NCI-H146 treated with DMSO at 0.1 percent for 48 hours (cell line): ENCODE measurements around the gene ADIPOR2.

Experiments used
- DNase-seq: peaks from one replicate; lab custom pipeline; 2025; ENCODE audit not compliant: unreplicated experiment; lab: John Stamatoyannopoulos, UW

The ADIPOR2 gene, protein sequence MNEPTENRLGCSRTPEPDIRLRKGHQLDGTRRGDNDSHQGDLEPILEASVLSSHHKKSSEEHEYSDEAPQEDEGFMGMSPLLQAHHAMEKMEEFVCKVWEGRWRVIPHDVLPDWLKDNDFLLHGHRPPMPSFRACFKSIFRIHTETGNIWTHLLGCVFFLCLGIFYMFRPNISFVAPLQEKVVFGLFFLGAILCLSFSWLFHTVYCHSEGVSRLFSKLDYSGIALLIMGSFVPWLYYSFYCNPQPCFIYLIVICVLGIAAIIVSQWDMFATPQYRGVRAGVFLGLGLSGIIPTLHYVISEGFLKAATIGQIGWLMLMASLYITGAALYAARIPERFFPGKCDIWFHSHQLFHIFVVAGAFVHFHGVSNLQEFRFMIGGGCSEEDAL

DNA sequence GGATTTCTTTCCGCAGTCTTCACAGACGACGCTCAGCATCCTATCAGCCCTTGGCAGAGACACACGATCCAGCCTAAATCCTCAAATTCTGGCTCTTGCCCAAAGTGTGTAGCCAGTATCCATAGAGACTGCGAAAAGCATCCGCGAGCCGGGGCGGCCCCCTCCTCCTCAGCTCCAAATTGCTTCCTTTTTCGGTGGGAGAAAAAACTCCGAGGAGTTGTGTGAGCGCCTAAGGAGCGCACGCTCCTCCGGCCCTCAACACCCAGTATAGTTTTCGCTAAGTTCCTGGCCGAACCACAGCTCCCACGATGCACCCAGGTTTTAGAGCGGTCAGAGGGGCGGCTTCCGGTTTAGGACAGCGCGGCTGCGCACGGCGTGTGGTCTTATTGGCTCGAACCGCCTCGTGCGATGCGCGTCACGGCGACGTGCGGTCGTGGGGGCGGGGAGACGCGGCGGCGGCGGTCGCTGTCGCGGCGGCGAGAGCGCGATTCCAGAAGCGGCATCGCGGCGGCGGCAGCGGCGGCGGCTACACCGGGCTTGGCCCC, at the start of gene ADIPOR2:
TSS of gene ADIPOR2 (plus strand) at position 493 of the 545 bp plus-strand sequence. CDS start 63,274 bp downstream, outside the sequence.
- peak; percentile 95 for DNase-seq

DNA sequence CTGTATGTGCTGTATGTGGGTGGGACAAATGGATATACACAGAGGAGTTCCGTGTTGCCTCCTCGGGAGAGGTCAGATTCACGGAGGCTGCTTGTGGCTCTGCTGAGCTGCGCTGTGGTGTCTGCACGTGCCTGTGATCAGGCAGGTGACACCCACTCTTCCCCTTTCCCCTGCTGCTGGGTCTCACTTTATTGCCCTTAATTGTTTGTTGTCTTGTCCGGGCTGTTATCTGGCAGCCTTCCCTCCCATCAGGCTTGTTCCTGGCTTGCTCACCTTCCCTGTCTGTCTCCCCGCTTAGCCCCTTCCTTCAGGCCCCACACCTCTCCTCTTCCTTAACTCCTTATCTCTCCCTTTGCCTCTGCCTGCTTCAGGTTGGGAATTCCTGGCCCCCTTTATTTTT, 48.4 kb upstream of the ADIPOR2 start:
- DNase-seq = no peak

DNA sequence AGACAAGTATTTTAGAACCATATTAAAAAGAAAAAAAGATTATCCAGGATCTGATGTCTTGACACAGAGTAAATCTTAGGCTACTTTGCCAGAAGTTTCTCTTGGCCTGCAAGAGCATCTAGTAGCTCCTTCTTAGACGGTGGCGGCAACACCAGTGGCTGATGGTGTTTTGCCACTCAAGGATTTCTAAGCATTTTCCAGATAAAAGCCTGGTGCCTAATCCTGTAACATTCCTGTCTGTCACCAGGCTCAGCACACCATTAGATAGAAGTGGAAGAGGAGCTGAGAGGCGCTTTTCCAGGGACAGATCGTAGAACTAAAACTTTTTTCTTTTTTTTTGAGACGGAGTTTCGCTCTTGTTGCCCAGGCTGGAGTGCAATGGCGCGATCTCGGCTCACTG, 47.8 kb upstream of the ADIPOR2 start:
- DNase-seq = no peak

GRCh38 chr12:1643905-1644533, 46.9 kb upstream of the ADIPOR2 start:
- DNase-seq = no peak

DNA sequence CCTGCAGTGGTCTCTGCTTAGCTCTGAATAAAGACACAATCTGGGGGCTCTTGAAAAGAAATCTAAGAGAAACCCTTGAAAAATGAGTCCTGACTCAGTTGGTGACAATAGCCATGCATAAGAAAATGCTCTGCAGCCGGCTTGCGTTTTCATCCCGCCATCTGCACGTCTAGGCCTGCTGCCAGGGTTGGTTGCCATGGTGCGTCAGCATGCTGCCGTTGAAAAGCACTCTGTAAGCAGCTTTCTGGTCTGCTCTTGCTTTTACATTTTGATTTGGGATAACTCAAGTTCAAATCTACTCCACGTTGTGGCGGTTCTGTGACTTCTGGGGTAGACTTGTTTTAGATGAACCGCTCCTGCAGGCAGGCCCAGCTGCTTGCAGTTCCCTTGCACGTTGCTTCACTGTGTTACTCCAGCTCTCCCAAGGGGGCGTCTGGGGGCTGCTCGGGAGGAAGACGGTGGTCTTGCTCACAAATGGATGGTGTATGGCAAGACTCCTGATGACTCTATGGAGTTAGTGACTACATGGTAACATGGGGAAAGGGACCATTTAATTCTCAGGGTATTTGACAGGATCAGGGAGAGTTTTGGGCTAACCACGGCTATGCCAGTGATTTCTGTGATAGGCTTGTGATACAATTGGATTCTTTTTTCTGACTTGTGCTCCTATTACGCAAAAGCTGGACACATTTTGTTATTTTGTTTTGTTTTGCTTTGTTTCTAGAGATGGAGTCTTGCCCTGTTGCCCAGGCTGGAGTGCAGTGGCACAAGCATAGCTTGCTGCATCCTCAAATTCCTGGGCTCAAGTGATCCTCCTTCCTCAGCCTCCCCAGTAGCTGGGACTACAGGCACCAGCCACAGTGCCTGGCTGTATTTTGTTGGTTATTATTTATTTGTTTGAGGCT, 46.1 kb upstream of the ADIPOR2 start:
- peak; percentile 36 for DNase-seq

DNA sequence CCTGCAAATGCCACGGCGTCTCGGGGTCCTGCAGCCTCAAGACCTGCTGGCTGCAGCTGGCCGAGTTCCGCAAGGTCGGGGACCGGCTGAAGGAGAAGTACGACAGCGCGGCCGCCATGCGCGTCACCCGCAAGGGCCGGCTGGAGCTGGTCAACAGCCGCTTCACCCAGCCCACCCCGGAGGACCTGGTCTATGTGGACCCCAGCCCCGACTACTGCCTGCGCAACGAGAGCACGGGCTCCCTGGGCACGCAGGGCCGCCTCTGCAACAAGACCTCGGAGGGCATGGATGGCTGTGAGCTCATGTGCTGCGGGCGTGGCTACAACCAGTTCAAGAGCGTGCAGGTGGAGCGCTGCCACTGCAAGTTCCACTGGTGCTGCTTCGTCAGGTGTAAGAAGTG, 45.1 kb upstream of the ADIPOR2 start:
- no peak for DNase-seq

DNA sequence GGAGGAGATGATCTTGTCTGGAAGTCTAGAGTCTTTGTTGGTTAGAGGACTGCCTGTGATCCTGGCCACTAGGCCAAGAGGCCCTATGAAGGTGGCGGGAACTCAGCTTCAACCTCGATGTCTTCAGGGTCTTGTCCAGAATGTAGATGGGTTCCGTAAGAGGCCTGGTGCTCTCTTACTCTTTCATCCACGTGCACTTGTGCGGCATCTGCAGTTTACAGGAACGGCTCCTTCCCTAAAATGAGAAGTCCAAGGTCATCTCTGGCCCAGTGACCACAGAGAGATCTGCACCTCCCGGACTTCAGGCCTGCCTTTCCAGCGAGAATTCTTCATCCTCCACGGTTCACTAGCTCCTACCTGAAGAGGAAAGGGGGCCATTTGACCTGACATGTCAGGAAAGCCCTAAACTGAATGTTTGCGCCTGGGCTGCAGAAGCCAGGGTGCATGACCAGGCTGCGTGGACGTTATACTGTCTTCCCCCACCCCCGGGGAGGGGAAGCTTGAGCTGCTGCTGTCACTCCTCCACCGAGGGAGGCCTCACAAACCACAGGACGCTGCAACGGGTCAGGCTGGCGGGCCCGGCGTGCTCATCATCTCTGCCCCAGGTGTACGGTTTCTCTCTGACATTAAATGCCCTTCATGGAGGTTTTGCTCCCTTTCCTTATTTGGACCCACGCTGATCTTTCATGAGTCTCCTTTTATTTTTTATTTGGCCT, 44.1 kb upstream of the ADIPOR2 start:
- no peak for DNase-seq

- no peak for DNase-seq
Measured at GRCh38 chr12:1647285-1647669, 43.6 kb upstream of the ADIPOR2 start.

DNA sequence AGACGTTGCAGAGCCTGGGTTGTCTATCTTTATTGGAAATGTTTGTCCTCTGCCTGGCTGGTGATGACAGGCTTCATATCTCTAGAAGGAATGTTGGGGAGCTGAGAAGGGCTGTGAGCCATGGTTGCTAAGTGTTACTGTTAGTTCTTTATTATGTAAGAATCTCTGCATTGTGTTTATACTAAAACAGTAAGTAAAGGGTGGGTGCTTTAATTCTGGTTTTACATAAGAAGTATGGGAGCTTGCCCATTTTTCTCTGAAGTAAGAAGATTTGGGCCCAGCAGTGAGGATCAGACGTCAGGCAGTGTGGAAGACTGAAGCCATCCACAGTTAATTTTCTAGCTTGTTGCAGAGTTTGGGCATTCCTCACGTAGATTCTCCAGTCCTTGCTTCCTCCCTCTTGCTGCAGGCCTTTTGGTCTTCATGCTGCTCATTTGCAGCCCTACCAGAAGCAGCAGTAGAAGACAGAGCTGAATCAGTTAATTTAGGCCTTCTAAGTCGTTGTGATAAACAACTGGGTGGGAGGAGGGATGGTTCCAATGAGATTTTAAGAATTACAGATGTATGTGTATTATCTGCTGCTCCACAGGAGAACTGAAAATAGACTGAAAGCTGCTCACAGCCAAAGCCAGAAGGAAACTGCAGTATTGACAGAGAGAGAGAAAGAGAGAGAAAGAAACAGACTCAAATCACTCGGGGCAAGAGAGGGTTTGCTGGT, 40.5 kb upstream of the ADIPOR2 start:
- DNase-seq = no peak

- no peak for DNase-seq
Measured at GRCh38 chr12:1650978-1651361, 39.9 kb upstream of the ADIPOR2 start.

- DNase-seq = no peak
Measured at GRCh38 chr12:1651946-1652345, 38.9 kb upstream of the ADIPOR2 start.

DNA sequence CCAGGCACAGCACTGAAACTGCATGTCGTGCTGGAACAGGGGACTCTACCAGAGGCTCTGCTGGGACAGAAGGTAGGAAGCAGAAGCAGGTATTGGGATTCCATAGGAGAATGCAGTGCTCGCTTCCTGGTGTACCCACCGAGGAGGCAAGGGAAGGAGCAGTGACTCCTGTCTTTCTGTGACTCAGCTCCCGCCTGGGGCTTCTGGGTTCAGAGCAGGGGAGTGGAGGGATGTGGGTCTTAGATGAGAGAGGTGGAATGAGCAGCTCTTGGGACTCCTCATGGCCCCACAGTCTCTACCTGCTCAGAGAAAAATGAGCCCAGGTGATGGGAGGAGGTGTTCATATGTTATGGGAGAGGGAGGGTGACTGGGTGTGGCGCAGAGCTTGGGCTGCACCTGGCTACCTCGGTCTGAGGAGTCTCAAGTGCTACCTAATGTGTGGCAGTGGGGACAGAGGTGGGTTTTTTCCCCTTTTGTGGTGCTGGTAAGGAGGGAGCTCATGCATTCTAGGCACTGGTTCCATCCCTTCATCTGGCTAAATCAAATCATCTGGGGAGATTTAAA, 35.6 kb upstream of the ADIPOR2 start:
- no peak for DNase-seq

GRCh38 chr12:1656902-1657301, 34.0 kb upstream of the ADIPOR2 start:
- no peak for DNase-seq

GRCh38 chr12:1657688-1658087, 33.2 kb upstream of the ADIPOR2 start:
- no peak for DNase-seq

DNA sequence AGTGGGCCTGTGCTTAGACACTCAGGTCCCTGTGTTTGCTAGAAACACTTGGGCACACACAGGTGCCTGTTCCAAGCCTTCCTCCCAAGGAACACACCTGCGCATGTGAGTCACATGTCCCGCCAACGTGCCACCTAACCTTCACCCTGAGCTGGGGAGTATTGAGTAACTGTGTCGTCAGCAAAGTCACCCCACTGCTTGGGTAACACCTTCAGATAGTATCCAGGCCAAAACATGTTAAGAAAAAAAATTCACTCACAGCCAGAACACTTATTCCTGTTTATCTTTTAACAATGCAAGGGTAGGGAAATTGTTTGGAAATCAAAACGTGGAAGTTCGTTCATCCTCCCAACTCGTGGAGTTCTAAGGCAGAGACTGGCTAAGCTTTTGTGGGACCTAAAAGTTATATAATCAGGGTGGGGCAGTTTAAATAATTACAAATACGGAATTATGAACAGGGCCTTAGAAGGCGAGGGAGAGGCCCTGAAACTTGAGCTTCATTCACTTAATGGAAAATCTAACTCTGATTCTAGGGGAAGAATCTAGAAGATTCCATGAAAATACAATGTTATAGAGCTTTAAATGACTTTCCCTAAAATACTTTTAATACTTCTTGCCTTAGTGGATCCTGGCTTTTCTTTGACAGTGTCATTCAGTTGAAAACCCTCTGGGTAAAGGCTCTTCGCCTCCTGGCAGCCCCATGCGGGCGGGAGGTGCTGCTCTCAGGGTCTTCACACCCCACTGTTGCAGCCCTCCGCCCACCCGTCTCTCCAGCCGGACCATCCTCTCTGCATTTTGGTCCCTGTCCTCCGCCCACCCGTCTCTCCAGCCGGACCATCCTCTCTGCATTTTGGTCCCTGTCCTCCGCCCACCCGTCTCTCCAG, 30.3 kb upstream of the ADIPOR2 start:
- DNase-seq = no peak

DNA sequence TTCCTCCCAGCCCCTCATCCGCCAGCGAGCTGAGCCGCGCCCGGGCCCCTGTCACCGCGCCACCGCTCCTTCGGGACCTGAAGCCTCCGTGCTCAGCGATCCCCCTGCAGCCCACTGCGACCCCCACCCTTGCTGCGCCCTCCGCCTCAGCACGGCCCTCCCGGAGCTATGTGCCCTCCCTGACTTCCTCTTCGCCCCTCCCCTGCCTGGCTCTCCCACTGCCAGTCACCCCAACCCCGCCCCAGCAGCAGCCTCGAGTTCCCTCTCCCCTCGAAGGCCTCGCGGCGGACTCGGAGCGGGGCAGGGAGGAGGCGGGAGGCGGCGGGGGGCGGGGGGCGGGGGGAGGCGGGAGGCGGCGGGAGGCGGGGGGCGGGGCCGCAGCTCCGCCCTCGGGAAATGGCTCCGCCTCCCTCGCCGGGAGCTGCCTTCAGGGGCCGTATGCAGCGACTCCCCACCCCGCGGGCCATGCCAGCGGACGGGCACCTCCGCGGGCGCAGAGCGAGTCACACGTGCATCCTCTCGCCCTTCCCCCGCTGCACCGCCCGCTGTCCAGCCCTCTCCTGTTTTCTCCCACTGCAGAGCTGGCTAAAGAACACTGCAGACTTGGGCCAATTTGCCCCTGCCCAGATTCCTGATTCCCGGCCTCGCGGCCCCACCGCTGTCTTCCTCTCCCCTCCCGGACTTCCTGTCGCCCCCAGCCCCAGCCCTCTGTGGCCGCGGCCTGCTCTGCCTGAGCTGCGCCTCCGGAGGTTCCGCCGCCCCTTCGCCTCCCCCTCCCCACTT, 29.1 kb upstream of the ADIPOR2 start:
- peak; percentile 72 for DNase-seq

GRCh38 chr12:1662761-1663439, 28.0 kb upstream of the ADIPOR2 start:
- DNase-seq = peak; percentile 40
